HEK293T (cell line): ENCODE results near the gene FCHO2.

Source experiments
- BHLHE40 ChIP-seq: fragments of 450-650 bp; IDR thresholded peaks from 2 replicates; pipeline ENCODE4 v1.6.1; 2016; ENCODE audit warnings: mild to moderate bottlenecking, moderate library complexity, borderline replicate concordance
- FOXK2 ChIP-seq: fragments of 450-650 bp; IDR thresholded peaks from 2 replicates; pipeline ENCODE4 v1.6.1; 2016; ENCODE audit warnings: mild to moderate bottlenecking
- FOXM1 ChIP-seq: fragments of 450-650 bp; IDR thresholded peaks from 2 replicates; pipeline ENCODE4 v1.6.1; 2017; ENCODE audit warnings: mild to moderate bottlenecking, borderline replicate concordance
- L3MBTL2 ChIP-seq: fragments of 450-650 bp; conservative IDR thresholded peaks from 2 replicates; pipeline ENCODE4 v1.6.1; 2016; ENCODE audit warnings: mild to moderate bottlenecking
- SP1 ChIP-seq: fragments of 450-650 bp; IDR thresholded peaks from 2 replicates; pipeline ENCODE4 v1.6.1; 2017
- SUZ12 ChIP-seq: fragments of 450-650 bp; IDR thresholded peaks from 2 replicates; pipeline ENCODE4 v1.6.1; 2016; ENCODE audit warnings: mild to moderate bottlenecking
- TARDBP ChIP-seq: fragments of 450-650 bp; IDR thresholded peaks from 2 replicates; pipeline ENCODE4 v1.6.1; 2016
- ZNF384 ChIP-seq: fragments of 450-650 bp; IDR thresholded peaks from 2 replicates; pipeline ENCODE4 v1.6.1; 2016
- TF ChIP-seq, protein P1 (sequence below): fragments of 450-650 bp; IDR thresholded peaks from 2 replicates; pipeline ENCODE4 v1.6.1; 2016

DNA sequence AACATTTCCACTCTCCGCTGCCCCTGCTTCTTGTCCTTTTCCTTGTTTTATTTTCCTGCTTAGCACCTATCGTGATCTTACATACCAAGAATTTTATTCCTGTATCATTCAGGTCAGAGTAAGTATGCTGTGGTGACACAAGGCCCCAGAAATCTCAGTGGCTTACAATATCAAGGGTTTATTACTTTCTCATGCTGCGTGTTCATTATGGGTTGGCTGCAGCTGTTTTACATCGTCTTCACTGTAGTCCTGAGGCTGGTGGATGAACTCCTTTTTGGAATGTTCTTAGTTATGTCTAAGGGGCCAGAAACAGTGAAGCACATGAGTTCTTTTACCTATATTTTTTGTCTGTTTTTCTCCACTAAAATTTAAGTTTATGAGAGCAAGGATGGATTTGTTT lies 51.2 kb downstream of the FCHO2 start:
- TF ChIP-seq SP1 = no peak
- TF ChIP-seq, protein P1, sequence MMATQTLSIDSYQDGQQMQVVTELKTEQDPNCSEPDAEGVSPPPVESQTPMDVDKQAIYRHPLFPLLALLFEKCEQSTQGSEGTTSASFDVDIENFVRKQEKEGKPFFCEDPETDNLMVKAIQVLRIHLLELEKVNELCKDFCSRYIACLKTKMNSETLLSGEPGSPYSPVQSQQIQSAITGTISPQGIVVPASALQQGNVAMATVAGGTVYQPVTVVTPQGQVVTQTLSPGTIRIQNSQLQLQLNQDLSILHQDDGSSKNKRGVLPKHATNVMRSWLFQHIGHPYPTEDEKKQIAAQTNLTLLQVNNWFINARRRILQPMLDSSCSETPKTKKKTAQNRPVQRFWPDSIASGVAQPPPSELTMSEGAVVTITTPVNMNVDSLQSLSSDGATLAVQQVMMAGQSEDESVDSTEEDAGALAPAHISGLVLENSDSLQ = no peak
- TF ChIP-seq L3MBTL2 = no peak
- no peak for TF ChIP-seq TARDBP
- TF ChIP-seq SUZ12 = no peak
- no peak for TF ChIP-seq ZNF384
- TF ChIP-seq FOXK2 = no peak
- TF ChIP-seq FOXM1 = no peak
- TF ChIP-seq BHLHE40 = no peak
